ENCODE measurements around the gene MYOG. TPM values are rescaled to one million over a fixed set of nuclear protein-coding genes. Genes with fewer than 3 reads are reported as not detected.

MYOG gene
- total RNA-seq, 2 donors from 2014 or later = not detected

DNA sequence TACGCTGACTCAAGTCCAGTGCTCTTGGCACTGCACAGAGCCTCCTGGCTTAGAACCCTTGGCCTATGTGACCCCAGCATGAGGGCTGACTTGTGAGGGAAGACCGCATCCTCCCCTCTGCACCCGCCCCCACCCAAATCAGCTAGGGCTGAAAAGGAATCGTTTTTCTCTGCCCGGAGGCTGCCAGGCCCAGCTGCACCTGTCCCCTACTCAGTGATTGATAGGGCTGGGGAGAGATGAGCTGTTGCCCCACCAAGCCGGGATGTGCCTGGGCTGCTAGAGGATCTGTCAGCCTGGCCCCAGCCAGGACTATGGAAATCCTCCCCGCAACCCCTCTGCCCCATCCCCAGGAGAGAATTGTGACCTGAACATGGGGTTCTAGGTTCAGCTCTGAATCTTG, 20.6 kb downstream of the MYOG start:
- DNase-seq (no peak), ATAC-seq (replicated peaks in 1 of 2) (no peak)
- H3K9me3 Mint-ChIP-seq = no peaks in the 10 kb centered on the region
- no peaks in the 10 kb centered on the region for H3K36me3 Mint-ChIP-seq (ENCODE audit: insufficient read depth in 2 of 2)
- no peaks in the 10 kb centered on the region for H3K4me1 Mint-ChIP-seq (ENCODE audit: low read depth)
- H3K4me3 Mint-ChIP-seq = no peak overlapping the region
- no peaks in the 10 kb centered on the region for H3K27me3 Mint-ChIP-seq (ENCODE audit: low read depth)
- no peak overlapping the region for H3K27ac Mint-ChIP-seq

DNA sequence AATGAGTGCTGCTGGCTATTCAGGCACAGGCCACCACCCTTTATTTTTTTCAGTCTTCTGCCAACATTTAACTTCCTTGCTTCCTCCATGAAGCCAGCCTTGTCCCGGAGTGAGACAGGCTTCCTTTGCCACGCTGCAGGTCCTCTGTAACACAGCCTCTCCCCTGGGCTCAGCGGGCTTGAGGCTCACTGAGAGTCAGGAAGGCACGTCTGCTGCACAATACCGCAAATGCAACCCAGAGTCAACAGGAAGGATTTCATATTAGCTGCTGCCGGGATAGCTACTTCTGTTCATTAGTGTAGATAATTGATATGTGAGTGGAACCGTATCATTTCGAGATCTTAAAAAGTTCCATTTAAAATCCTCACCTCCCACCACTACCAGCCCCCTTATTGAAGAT, 22.5 kb downstream of the MYOG start:
- Mint-ChIP-seq H3K4me3 (no peak overlapping the region), H3K27me3 (ENCODE audit: low read depth) (peaks cover 1% of the 10 kb centered on the region), H3K27ac (no peak overlapping the region), H3K36me3 (ENCODE audit: insufficient read depth in 2 of 2) (no peaks in the 10 kb centered on the region), H3K9me3 (no peaks in the 10 kb centered on the region), H3K4me1 (ENCODE audit: low read depth) (no peaks in the 10 kb centered on the region)
- DNase-seq (no peak), ATAC-seq (replicated peaks in 1 of 2) (no peak)

DNA sequence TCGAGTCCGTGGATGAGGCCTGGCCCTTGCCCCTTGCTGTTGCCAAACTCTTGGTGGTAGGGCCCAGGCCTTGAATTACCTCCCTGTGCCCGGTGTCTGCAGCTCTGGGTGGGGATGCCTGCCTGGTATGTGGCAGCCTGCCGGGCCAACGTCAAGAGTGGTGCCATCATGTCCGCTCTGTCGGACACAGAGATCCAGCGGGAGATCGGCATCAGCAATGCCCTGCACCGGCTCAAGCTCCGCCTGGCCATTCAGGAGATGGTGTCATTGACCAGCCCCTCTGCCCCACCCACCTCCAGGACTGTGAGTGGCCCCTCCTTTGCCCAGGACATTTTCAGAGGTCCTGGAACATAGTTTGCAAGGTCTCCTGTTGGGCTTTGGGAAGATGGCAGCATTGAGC, 25.7 kb downstream of the MYOG start:
- Mint-ChIP-seq H3K9me3 (no peaks in the 10 kb centered on the region), H3K36me3 (ENCODE audit: insufficient read depth in 2 of 2) (no peaks in the 10 kb centered on the region), H3K27me3 (ENCODE audit: low read depth) (peaks cover 10% of the 10 kb centered on the region), H3K27ac (no peak overlapping the region), H3K4me1 (ENCODE audit: low read depth) (no peaks in the 10 kb centered on the region), H3K4me3 (no peak overlapping the region)
- DNase-seq = no peak
- no peak for ATAC-seq (replicated peaks in 1 of 2)

DNA sequence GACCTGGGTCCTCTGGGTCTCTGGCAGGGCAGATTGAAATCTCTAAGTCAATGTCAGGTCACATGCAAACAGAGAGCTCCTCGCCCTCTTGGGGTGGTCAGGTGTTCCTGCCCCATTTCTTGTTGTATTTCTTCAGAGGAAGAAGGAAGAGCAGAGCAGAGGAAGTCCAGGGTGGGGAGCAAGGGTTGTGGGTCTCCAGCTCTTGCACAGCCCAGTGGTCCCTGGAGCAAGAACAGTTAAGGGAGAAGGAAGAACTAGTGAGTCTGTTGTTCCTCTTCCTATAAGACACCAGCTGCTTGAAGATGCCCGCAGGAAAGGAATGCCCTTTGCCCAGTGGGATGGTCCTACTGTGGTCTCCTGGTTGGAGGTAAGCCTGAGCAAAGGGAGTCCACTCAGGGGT, 26.3 kb downstream of the MYOG start:
- Mint-ChIP-seq H3K4me1 (ENCODE audit: low read depth) (no peaks in the 10 kb centered on the region), H3K9me3 (no peaks in the 10 kb centered on the region), H3K4me3 (no peak overlapping the region), H3K27ac (no peak overlapping the region), H3K27me3 (ENCODE audit: low read depth) (peaks cover 10% of the 10 kb centered on the region), H3K36me3 (ENCODE audit: insufficient read depth in 2 of 2) (no peaks in the 10 kb centered on the region)
- DNase-seq (no peak), ATAC-seq (replicated peaks in 1 of 2) (no peak)

DNA sequence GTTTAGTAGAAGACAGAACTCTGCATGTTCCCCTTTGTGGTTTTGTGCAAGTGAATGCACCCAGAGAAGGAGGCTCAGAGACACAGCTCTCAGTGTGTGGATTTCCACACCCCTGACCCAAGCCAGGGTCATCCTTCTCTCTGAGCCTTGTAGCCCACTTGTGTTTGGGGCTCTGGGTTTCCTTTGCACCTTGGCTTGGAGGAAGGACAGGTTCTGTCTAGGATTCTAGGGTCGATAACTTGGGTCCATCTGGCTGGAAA, 27.2 kb downstream of the MYOG start:
- H3K4me3 Mint-ChIP-seq = no peak overlapping the region
- no peaks in the 10 kb centered on the region for H3K36me3 Mint-ChIP-seq (ENCODE audit: insufficient read depth in 2 of 2)
- H3K4me1 Mint-ChIP-seq (ENCODE audit: low read depth) = no peaks in the 10 kb centered on the region
- no peak for DNase-seq
- no peak for ATAC-seq (replicated peaks in 1 of 2)
- H3K9me3 Mint-ChIP-seq = no peaks in the 10 kb centered on the region
- no peak overlapping the region for H3K27ac Mint-ChIP-seq
- peaks cover 10% of the 10 kb centered on the region for H3K27me3 Mint-ChIP-seq (ENCODE audit: low read depth)

DNA sequence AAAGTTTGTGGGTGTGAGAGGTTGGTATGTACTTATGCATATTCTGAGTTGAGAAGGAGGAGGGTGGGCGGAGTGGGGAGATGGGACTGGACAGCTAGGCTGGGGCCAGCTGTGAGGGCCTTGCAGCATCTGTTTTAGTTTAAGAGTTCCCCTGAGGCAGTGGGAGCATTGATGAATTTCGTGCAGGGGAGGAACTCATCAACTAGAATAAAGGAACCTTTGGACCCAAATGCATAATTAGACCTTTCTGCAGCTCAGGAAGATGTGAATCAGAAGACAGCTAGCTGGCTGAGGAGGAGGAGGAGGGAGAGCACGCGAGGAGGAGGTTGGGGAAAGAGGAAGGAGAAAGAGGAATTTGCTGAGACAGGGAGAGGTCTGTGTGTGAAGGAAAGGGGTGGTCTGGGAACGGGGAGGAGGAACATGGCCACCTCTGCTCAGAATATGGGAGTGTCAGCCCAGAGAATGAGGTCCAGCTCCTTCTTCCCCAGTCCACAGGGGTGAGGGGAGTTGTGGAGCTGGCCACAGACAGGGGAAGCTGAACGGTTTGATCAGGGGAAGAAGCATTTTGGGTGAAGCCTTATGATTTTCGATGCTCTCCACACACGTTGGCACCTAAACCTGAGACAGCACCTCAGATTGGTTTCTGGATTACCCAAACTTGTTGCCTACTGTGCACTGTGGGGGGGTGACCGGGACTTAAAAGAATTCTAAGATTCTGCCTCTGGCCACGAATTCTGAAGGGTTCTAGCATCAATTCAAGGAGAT, 27.7 kb downstream of the MYOG start:
- H3K4me1 Mint-ChIP-seq (ENCODE audit: low read depth) = no peaks in the 10 kb centered on the region
- no peak for DNase-seq
- no peak overlapping the region for H3K4me3 Mint-ChIP-seq
- H3K36me3 Mint-ChIP-seq (ENCODE audit: insufficient read depth in 2 of 2) = no peaks in the 10 kb centered on the region
- H3K9me3 Mint-ChIP-seq = no peaks in the 10 kb centered on the region
- no peak for ATAC-seq (replicated peaks in 1 of 2)
- H3K27me3 Mint-ChIP-seq (ENCODE audit: low read depth) = peaks cover 10% of the 10 kb centered on the region
- no peak overlapping the region for H3K27ac Mint-ChIP-seq

DNA sequence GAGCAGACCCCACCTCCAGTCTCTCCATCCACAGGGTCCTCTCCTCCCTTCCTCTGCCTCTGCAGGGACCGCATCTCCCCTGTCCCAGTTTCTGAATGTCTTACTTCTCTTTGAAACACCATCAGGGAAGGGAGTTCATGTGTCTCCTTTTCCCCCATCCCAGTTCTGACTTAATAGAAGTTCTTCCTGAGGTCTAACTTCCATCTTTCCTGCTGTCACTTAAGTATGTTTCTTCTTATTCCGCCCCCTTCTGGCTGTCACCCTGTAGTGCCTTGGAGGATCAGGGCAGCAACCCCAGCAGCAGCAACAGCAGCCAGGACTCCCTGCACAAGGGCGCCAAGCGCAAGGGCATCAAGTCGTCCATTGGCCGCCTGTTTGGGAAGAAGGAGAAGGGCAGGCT, 29.3 kb downstream of the MYOG start:
- Mint-ChIP-seq H3K4me3 (no peak overlapping the region), H3K36me3 (ENCODE audit: insufficient read depth in 2 of 2) (no peaks in the 10 kb centered on the region), H3K27ac (no peak overlapping the region), H3K9me3 (no peaks in the 10 kb centered on the region), H3K4me1 (ENCODE audit: low read depth) (no peaks in the 10 kb centered on the region), H3K27me3 (ENCODE audit: low read depth) (peaks cover 10% of the 10 kb centered on the region)
- DNase-seq = no peak
- ATAC-seq (replicated peaks in 1 of 2) = no peak

DNA sequence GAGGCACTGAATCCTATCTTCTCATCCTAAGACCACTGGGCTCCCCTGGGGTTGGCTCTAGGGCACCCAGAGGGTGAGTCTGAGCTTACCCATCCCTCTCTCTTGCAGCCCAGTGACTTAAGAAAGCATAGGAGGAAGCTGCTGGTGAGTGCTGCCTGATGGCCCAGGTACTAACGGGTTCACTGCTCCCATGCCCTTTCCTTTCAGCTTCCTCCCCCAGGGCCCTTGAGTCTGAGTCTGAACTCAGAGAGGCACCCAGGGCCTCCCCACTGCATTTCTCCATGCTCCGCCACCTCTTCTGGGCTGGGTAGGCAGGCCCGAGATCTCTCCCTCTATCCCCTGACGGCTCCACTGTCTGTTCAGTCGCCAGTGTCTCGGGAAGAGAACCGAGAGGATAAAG, 29.8 kb downstream of the MYOG start:
- H3K4me1 Mint-ChIP-seq (ENCODE audit: low read depth) = no peaks in the 10 kb centered on the region
- DNase-seq = no peak
- H3K9me3 Mint-ChIP-seq = no peaks in the 10 kb centered on the region
- H3K36me3 Mint-ChIP-seq (ENCODE audit: insufficient read depth in 2 of 2) = no peaks in the 10 kb centered on the region
- H3K27me3 Mint-ChIP-seq (ENCODE audit: low read depth) = peaks cover 10% of the 10 kb centered on the region
- no peak for ATAC-seq (replicated peaks in 1 of 2)
- H3K27ac Mint-ChIP-seq = no peak overlapping the region
- H3K4me3 Mint-ChIP-seq = no peak overlapping the region

DNA sequence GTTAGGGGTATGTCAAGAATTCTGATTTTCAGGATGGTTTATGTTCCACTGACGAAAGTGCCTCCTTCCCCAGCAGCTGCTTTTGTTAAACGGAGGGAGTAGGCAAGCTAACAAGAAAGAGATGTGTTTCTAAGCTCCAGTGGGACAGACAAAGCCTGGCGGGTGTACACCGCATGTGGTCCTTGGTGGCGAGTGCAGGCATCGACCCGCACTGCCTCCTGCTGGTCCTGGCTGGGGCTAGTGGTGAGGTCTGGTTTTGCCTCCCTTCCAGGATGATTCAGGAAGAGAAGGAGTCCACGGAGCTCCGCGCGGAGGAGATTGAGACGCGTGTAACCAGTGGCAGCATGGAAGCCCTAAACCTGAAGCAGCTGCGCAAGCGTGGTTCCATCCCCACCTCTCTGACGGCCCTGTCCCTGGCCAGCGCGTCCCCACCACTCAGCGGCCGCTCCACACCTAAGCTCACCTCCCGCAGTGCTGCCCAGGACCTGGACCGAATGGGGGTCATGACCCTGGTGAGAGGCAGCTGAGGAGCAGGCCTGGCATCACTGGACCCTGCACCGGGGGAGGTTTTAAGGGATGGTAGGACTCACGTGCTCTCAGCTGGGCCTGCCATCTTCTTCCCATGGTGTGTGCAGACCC, 30.5 kb downstream of the MYOG start:
- Mint-ChIP-seq H3K9me3 (no peaks in the 10 kb centered on the region), H3K36me3 (ENCODE audit: insufficient read depth in 2 of 2) (no peaks in the 10 kb centered on the region), H3K4me1 (ENCODE audit: low read depth) (no peaks in the 10 kb centered on the region), H3K27ac (no peak overlapping the region), H3K4me3 (no peak overlapping the region), H3K27me3 (ENCODE audit: low read depth) (peaks cover 10% of the 10 kb centered on the region)
- no peak for DNase-seq
- no peak for ATAC-seq (replicated peaks in 1 of 2)

DNA sequence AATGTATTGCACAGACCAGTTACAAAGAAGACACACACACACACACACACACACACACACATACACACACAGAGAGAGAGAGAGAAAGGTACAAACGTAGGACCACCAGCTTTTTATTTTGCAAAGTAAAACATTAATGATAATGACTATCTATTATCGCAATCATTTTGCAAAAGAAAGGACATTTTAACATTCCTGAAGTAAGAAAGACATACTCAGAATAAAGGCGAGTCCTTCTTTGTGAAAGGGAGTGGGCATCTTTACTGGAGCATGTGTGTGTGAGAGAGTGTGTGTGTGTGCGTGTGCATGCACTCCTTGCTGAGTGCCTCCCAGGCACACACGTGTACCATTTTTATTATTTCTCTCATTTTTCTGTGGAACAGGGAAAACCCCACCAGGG, 31.2 kb downstream of the MYOG start:
- DNase-seq (no peak), ATAC-seq (replicated peaks in 1 of 2) (no peak)
- Mint-ChIP-seq H3K36me3 (ENCODE audit: insufficient read depth in 2 of 2) (no peaks in the 10 kb centered on the region), H3K4me1 (ENCODE audit: low read depth) (no peaks in the 10 kb centered on the region), H3K4me3 (no peak overlapping the region), H3K27ac (no peak overlapping the region), H3K27me3 (ENCODE audit: low read depth) (peaks cover 10% of the 10 kb centered on the region), H3K9me3 (no peaks in the 10 kb centered on the region)

DNA sequence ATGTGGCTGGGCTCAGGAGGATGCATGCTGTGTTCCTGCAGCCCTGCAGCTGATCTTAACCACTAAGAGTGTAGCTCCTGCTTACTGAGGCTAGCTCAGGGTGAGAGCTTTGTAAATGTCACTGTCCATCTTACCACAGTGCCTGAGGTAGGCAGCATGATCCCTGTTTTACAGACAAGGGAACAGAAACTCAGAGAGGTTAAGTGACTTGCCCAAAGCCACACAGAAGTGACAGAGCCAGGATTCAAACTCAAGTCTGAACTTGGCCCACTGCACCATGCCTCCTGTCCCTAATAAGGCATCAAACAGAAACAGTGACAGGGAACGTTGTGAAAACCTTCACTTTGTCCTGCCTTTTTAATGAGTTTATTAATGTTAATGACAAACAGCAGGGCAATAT, 31.6 kb downstream of the MYOG start:
- Mint-ChIP-seq H3K27ac (no peak overlapping the region), H3K4me1 (ENCODE audit: low read depth) (no peaks in the 10 kb centered on the region), H3K4me3 (no peak overlapping the region), H3K27me3 (ENCODE audit: low read depth) (peaks cover 10% of the 10 kb centered on the region), H3K9me3 (no peaks in the 10 kb centered on the region), H3K36me3 (ENCODE audit: insufficient read depth in 2 of 2) (no peaks in the 10 kb centered on the region)
- DNase-seq (no peak), ATAC-seq (replicated peaks in 1 of 2) (no peak)

DNA sequence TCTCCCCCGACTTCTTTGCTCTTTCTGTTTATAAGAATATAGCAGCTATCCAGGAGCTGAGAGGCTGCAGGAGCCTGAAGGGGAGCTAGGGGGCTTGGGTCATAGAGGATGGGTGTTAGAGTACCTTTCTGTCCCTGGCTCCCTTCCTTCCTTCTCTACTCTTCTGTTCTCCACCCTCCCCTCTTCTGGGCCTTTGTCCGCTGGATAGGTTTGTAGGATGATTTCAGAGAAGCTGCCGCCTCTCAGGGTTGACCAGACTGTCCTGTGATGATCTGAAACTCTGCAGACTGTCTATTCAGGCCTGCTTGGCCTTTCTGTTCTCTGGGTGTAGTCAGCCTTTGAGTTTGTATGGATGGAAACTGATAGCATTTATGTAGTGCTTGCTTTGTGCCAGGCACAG, 33.2 kb downstream of the MYOG start:
- Mint-ChIP-seq H3K4me1 (ENCODE audit: low read depth) (no peaks in the 10 kb centered on the region), H3K9me3 (no peaks in the 10 kb centered on the region), H3K27me3 (ENCODE audit: low read depth) (peaks cover 2% of the 10 kb centered on the region), H3K4me3 (no peak overlapping the region), H3K36me3 (ENCODE audit: insufficient read depth in 2 of 2) (no peaks in the 10 kb centered on the region), H3K27ac (no peak overlapping the region)
- DNase-seq (no peak), ATAC-seq (replicated peaks in 1 of 2) (no peak)

DNA sequence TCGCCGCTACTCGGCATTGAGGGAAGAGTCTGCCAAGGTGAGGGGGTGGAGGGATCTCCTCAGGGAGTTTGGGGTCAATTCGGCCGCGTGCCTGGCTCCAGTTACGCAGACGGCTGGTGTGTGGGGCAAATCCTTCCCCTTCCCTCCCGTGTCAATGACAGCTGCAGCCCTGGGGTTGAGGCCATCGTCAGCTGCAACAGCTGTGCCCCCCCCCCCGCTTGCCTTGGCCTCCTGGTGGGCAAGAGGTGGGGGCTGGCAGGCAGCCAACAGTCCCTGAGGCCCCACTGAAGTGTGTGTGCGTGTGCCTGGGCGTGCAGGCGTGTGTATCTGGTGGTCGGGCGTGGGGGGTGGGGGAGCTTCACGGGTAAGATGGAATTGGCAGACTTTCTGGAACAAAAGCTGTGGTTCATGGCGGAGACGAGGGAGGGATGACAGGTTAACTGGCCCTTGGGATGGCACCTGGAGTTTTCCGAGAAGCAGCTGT, 33.9 kb downstream of the MYOG start:
- Mint-ChIP-seq H3K9me3 (no peaks in the 10 kb centered on the region), H3K27ac (no peak overlapping the region), H3K36me3 (ENCODE audit: insufficient read depth in 2 of 2) (no peaks in the 10 kb centered on the region), H3K27me3 (ENCODE audit: low read depth) (no peaks in the 10 kb centered on the region), H3K4me1 (ENCODE audit: low read depth) (no peaks in the 10 kb centered on the region), H3K4me3 (no peak overlapping the region)
- DNase-seq (no peak), ATAC-seq (replicated peaks in 1 of 2) (no peak)

DNA sequence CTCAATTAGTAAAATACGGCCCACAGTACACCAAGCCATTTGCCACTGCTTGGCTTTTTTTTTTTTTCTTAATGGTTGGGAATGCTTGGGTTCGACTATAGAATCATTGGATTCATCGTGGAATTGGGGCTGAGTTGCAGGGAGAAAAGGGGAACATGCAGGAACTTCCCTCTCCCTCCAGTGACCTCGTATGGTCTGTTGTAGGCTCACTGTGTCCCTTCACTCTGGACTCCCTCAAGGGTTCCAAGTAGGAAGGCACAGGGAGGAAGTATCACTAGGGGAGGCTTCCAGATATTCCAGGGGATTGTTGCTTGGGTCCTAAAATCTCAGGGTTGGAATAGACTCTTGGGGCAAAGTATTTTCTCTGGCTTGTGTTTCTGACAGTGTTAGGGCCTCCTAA, 35.0 kb downstream of the MYOG start:
- DNase-seq = no peak
- no peak for ATAC-seq (replicated peaks in 1 of 2)
- H3K9me3 Mint-ChIP-seq = no peaks in the 10 kb centered on the region
- no peaks in the 10 kb centered on the region for H3K27me3 Mint-ChIP-seq (ENCODE audit: low read depth)
- no peaks in the 10 kb centered on the region for H3K4me1 Mint-ChIP-seq (ENCODE audit: low read depth)
- no peak overlapping the region for H3K4me3 Mint-ChIP-seq
- no peak overlapping the region for H3K27ac Mint-ChIP-seq
- no peaks in the 10 kb centered on the region for H3K36me3 Mint-ChIP-seq (ENCODE audit: insufficient read depth in 2 of 2)
